Measurements from ENCODE around the gene SCGB2A2. TPM values are rescaled to one million over a fixed set of nuclear protein-coding genes. Genes with fewer than 3 reads are reported as not detected.

Gene SCGB2A2
- total and polyA plus RNA-seq, 2 experiments from 2014 or later: not detected

DNA sequence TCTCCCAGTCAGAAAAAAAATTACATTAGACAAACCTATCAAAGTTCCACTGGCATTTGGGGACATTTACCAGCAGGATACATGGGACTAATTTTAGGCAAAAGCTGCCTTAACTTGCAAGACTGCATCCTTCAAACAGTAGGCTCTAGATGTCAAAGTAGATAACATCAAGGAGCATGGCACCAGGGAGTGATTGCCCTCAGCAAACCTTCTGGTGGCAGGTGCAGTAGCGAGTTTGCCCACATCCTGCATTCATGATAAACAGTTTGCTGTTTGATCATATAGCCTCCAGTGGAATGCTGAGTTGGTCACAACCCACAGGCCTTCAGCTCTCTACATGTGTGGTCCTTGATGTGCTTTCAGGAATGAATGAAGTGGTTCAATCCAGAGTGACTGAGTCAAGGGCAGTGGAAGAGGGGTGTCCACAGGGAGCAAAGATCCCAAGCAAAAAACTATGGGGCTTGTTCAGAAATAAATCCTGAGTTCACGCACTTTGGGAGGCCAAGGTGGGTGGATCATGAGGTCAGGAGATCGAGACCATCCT lies 15.9 kb upstream of the SCGB2A2 start (continued):
- TF ChIP-seq JUNB (IDR thresholded peaks at IDR 0.05; ENCODE audit: unreplicated experiment) (no peak), NANOG (IDR thresholded peaks at IDR 0.05; ENCODE audit: borderline replicate concordance) (no peak)
- TF ChIP-seq, protein P1, sequence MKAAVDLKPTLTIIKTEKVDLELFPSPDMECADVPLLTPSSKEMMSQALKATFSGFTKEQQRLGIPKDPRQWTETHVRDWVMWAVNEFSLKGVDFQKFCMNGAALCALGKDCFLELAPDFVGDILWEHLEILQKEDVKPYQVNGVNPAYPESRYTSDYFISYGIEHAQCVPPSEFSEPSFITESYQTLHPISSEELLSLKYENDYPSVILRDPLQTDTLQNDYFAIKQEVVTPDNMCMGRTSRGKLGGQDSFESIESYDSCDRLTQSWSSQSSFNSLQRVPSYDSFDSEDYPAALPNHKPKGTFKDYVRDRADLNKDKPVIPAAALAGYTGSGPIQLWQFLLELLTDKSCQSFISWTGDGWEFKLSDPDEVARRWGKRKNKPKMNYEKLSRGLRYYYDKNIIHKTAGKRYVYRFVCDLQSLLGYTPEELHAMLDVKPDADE (IDR thresholded peaks at IDR 0.05): no peak
- TF ChIP-seq, protein P2, sequence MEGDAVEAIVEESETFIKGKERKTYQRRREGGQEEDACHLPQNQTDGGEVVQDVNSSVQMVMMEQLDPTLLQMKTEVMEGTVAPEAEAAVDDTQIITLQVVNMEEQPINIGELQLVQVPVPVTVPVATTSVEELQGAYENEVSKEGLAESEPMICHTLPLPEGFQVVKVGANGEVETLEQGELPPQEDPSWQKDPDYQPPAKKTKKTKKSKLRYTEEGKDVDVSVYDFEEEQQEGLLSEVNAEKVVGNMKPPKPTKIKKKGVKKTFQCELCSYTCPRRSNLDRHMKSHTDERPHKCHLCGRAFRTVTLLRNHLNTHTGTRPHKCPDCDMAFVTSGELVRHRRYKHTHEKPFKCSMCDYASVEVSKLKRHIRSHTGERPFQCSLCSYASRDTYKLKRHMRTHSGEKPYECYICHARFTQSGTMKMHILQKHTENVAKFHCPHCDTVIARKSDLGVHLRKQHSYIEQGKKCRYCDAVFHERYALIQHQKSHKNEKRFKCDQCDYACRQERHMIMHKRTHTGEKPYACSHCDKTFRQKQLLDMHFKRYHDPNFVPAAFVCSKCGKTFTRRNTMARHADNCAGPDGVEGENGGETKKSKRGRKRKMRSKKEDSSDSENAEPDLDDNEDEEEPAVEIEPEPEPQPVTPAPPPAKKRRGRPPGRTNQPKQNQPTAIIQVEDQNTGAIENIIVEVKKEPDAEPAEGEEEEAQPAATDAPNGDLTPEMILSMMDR (conservative IDR thresholded peaks at IDR 0.05; ENCODE audit: low read depth in 2 of 2): no peak
- TF ChIP-seq, protein P3, sequence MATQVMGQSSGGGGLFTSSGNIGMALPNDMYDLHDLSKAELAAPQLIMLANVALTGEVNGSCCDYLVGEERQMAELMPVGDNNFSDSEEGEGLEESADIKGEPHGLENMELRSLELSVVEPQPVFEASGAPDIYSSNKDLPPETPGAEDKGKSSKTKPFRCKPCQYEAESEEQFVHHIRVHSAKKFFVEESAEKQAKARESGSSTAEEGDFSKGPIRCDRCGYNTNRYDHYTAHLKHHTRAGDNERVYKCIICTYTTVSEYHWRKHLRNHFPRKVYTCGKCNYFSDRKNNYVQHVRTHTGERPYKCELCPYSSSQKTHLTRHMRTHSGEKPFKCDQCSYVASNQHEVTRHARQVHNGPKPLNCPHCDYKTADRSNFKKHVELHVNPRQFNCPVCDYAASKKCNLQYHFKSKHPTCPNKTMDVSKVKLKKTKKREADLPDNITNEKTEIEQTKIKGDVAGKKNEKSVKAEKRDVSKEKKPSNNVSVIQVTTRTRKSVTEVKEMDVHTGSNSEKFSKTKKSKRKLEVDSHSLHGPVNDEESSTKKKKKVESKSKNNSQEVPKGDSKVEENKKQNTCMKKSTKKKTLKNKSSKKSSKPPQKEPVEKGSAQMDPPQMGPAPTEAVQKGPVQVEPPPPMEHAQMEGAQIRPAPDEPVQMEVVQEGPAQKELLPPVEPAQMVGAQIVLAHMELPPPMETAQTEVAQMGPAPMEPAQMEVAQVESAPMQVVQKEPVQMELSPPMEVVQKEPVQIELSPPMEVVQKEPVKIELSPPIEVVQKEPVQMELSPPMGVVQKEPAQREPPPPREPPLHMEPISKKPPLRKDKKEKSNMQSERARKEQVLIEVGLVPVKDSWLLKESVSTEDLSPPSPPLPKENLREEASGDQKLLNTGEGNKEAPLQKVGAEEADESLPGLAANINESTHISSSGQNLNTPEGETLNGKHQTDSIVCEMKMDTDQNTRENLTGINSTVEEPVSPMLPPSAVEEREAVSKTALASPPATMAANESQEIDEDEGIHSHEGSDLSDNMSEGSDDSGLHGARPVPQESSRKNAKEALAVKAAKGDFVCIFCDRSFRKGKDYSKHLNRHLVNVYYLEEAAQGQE (IDR thresholded peaks at IDR 0.05; ENCODE audit: unreplicated experiment): no peak

DNA sequence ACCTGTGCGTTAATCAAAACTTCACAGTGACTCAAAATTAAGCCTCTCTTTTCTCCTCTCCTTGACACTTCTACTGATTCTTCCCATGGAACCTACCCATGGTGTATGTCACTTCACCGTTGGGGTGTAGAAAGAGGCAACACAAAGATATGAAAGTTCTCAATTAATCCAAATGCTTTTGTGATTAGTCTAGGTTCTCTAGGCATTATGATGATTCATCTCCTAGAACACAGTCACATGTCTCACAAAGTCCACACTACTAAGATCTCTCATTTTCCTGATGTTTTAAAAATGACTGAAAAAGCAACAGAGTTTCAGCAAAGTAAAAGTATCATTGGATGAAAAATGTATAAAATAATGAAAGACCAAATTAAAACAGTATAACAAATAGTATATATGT lies 13.7 kb upstream of the SCGB2A2 start:
- H3K36me3 Mint-ChIP-seq (ENCODE audit: low read depth): peaks cover 4% of the 10 kb centered on the region; the same call in 1 of the 3 replicates
- Histone ChIP-seq H3K27me3 (ENCODE audit: insufficient read depth) (no peaks in the 10 kb centered on the region), H3K4me3 (no peak overlapping the region), H3K27ac (ENCODE audit: low read depth) (no peak overlapping the region), H3K79me2 (replicated peaks; ENCODE audit: insufficient read depth) (no peaks in the 10 kb centered on the region), H3K9me2 (ENCODE audit: insufficient read depth) (peaks cover 3% of the 10 kb centered on the region; the same call in 1 of the 2 replicates), H3K36me3 (ENCODE audit: insufficient read depth) (peaks cover 9% of the 10 kb centered on the region), H2AFZ (no peak overlapping the region), H4K20me1 (replicated peaks; ENCODE audit: insufficient read depth) (no peaks in the 10 kb centered on the region), H3F3A (replicated peaks; ENCODE audit: low read depth) (no peaks in the 10 kb centered on the region), H3K4me1 (ENCODE audit: insufficient read depth) (no peaks in the 10 kb centered on the region), H3K4me2 (no peak overlapping the region)
- no peaks in the 10 kb centered on the region for H3K27me3 Mint-ChIP-seq (ENCODE audit: insufficient read depth, low read depth, poor library complexity)
- DNase-seq (ENCODE audit: low spot score) (no peak), ATAC-seq (no peak)
- H3K4me1 Mint-ChIP-seq: no peaks in the 10 kb centered on the region; the same call in 2 of the 3 replicates
- H3K9me3 Mint-ChIP-seq: peaks cover 32% of the 10 kb centered on the region
- H3K4me3 Mint-ChIP-seq: no peak overlapping the region
- no peak overlapping the region for H3K27ac Mint-ChIP-seq
- no peak for TF ChIP-seq CREB1 (CRISPR knock-in tag; IDR thresholded peaks at IDR 0.05; ENCODE audit: low read depth)
- no peak for TF ChIP-seq STAT1 (IDR thresholded peaks at IDR 0.05; ENCODE audit: unreplicated experiment)
- TF ChIP-seq, protein P3 (IDR thresholded peaks at IDR 0.05; ENCODE audit: unreplicated experiment): no peak
- no peak for TF ChIP-seq JUNB (IDR thresholded peaks at IDR 0.05; ENCODE audit: unreplicated experiment)

Measured in GM23338 (cell line).